Activated T-cell treated with anti-CD3 and anti-CD28 coated beads, Interleukin-2, amount 50 U/mL, for 4 hours (primary cell): Measurements from ENCODE around the gene LHX1. TPM values are rescaled to one million over a fixed set of nuclear protein-coding genes. Genes with fewer than 3 reads are reported as not detected.
A peak's percentile ranks its signal among the peaks of the same experiment; 100 is the strongest.

Experiments used
- ATAC-seq, 2 donors: fragments of 200-7000 bp; cut with Tn5 transposase; one replicate each; pipeline ENCODE4 v1.10.0; 2021
- DNase-seq: peaks from one replicate; pipeline ENCODE4 v3.0.0-alpha.2; 2020
- H3K27me3 Mint-ChIP-seq: one replicate; pipeline ENCODE4 v1.8.0; 2021; ENCODE audit warnings: low read depth, mixed read lengths
- H3K36me3 Mint-ChIP-seq: one replicate; pipeline ENCODE4 v1.8.0; 2022; ENCODE audit warnings: mixed read lengths; ENCODE audit not compliant: insufficient read depth
- H3K4me1 Mint-ChIP-seq: one replicate; pipeline ENCODE4 v1.8.0; 2021; ENCODE audit warnings: low read depth, mixed read lengths
- H3K4me3 Mint-ChIP-seq: one replicate; pipeline ENCODE4 v1.8.0; 2021; ENCODE audit warnings: mild to moderate bottlenecking, moderate library complexity, mixed read lengths
- H3K9me3 Mint-ChIP-seq: one replicate; pipeline ENCODE4 v1.8.0; 2021; ENCODE audit warnings: mixed read lengths
- total RNA-seq, 3 donors: library from RNA; stranded (reverse); gene quantifications; one replicate each; pipeline ENCODE4 v1.2.1, GENCODE V29; 2021

The LHX1 gene
- total RNA-seq, 3 donors from 2014 or later: not detected

DNA sequence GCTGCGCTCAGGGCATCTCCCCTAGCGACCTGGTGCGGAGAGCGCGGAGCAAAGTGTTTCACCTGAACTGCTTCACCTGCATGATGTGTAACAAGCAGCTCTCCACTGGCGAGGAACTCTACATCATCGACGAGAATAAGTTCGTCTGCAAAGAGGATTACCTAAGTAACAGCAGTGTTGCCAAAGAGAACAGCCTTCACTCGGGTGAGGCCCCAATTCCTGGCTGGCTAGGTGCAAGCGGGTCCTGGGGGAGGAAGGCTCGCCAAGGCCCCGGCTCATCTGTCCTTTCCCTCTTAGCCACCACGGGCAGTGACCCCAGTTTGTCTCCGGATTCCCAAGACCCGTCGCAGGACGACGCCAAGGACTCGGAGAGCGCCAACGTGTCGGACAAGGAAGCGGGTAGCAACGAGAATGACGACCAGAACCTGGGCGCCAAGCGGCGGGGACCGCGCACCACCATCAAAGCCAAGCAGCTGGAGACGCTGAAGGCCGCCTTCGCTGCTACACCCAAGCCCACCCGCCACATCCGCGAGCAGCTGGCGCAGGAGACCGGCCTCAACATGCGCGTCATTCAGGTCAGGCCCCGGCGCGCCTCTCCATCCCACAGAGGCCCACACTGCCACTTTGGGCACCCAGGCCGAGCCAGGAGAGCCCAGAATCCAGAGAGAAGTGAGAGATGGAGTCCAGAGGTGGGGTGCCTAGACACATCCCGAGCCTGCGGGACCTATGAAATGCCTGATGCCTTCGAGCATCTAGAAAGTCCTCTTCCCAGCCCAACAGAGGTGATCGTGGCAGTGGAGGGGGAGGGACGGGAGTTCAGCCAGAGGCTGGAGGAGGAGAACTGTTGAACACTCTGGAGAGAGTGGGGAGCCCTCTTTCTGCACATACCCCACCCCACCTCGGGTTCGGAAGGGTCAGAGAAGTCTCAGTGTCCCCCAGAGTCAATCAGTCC, 3.3 kb downstream of the LHX1 start:
- ATAC-seq (no peak), DNase-seq (no peak)
- H3K4me1 Mint-ChIP-seq: peaks cover 42% of the 10 kb centered on the region
- no peak overlapping the region for H3K4me3 Mint-ChIP-seq
- no peaks in the 10 kb centered on the region for H3K36me3 Mint-ChIP-seq
- peaks cover 83% of the 10 kb centered on the region for H3K27me3 Mint-ChIP-seq
- no peaks in the 10 kb centered on the region for H3K9me3 Mint-ChIP-seq

DNA sequence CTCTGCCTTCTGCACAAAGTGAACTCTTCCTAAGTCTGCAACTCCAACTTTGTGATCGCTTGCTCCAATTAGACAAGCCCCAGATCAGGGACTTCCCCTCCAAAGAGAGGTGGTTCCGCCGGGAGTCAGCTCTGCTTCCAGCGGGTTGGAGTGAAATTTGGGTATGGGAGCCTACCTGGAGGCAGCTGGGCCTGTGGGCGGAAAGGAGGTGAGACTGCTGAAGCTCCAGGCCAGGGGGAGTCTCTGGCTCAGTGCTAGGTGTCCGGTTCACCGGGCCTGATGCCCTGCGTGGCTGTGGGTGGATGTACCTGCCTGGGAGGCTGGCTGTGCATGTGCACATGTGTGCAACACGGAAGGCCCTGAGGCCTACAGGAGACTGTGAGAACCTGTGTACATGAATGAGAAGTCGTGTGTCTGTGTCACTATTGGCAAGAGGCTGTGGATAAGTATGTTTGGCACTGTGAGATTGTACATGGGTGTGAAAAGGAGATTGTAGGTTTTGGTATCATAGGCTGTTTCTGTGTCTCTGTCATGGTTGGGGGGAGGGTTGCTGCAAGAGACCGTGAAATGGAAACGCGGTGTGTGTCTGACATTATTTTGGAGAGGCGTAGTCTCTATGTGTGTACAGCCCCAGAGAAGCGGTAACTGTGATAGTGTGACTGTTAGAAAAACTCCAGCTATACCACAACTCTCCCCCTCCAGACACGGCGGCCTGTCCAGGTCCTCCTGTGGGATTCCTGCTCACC, 4.2 kb downstream of the LHX1 start:
- DNase-seq (no peak), ATAC-seq (peak; percentile 7 to 11)
- Mint-ChIP-seq H3K4me3 (no peak overlapping the region), H3K9me3 (no peaks in the 10 kb centered on the region), H3K27me3 (peaks cover 83% of the 10 kb centered on the region), H3K4me1 (peaks cover 36% of the 10 kb centered on the region), H3K36me3 (no peaks in the 10 kb centered on the region)

GRCh38 chr17:36942019-36942599, 4.8 kb downstream of the LHX1 start:
- ATAC-seq: peak; percentile 9 to 16
- H3K4me3 Mint-ChIP-seq: no peak overlapping the region
- DNase-seq: no peak
- peaks cover 33% of the 10 kb centered on the region for H3K4me1 Mint-ChIP-seq
- no peaks in the 10 kb centered on the region for H3K36me3 Mint-ChIP-seq
- peaks cover 84% of the 10 kb centered on the region for H3K27me3 Mint-ChIP-seq
- H3K9me3 Mint-ChIP-seq: no peaks in the 10 kb centered on the region

DNA sequence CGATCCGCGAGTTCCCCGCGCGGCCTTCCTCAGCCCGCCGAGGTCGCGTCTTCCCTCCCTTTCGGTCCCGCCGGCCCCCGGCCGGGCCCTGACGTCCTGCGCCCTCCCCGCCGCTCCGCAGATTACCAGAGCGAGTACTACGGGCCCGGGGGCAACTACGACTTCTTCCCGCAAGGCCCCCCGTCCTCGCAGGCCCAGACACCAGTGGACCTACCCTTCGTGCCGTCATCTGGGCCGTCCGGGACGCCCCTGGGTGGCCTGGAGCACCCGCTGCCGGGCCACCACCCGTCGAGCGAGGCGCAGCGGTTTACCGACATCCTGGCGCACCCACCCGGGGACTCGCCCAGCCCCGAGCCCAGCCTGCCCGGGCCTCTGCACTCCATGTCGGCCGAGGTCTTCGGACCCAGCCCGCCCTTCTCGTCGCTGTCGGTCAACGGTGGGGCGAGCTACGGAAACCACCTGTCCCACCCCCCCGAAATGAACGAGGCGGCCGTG, 5.4 kb downstream of the LHX1 start:
- Mint-ChIP-seq H3K36me3 (no peaks in the 10 kb centered on the region), H3K4me3 (no peak overlapping the region), H3K4me1 (peaks cover 28% of the 10 kb centered on the region), H3K9me3 (no peaks in the 10 kb centered on the region), H3K27me3 (peaks cover 83% of the 10 kb centered on the region)
- ATAC-seq (no peak), DNase-seq (no peak)

DNA sequence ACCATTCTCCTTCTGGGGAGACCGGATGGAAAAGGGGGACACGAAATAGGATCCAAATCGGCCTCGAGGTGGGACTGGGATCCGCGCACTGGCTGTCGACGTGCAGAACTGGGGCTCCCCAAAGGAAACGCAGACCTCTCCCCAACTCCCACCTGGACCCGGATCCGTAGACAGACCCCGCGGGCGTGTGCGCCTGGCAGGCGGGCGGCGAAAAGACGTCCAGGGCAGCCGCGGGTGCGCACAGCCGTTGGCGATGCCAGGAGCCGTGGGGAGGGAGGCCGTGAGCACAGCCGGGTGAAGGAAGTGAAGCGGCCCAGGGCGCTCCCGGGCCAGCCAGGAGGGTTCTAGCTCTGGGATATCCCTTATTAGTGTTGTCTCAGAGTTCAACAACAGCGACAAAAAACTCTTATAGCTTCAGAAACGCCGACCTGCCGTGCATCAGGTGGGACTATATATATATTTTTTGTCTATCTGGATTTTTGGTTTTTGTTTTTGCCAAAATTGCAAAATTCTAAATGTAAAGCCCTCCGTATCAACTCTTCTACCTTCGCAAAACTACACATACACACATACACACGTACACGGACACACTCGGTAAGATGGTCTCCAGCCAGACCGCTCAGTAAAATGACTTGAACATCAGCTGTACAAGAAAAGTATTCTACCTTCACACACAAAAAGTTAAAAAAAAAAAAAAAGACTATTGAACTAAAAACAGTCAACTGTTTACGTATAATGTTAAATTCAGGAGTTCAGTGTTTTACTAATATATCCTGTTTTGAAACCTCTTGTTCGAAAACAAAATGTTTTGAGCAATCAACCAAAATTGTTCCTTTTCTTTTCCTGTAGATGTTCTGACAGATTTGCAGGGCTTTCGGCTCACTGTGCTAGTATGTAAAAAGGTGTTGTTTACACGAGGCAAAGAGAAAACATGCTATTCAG, 6.2 kb downstream of the LHX1 start:
- DNase-seq (no peak), ATAC-seq (no peak)
- Mint-ChIP-seq H3K9me3 (no peaks in the 10 kb centered on the region), H3K36me3 (no peaks in the 10 kb centered on the region), H3K4me1 (peaks cover 29% of the 10 kb centered on the region), H3K4me3 (no peak overlapping the region), H3K27me3 (peaks cover 75% of the 10 kb centered on the region)

- DNase-seq: no peak
- peaks cover 25% of the 10 kb centered on the region for H3K4me1 Mint-ChIP-seq
- no peak overlapping the region for H3K4me3 Mint-ChIP-seq
These were observed 7.3 kb downstream of the LHX1 start for GRCh38 chr17:36944553-36944952.

DNA sequence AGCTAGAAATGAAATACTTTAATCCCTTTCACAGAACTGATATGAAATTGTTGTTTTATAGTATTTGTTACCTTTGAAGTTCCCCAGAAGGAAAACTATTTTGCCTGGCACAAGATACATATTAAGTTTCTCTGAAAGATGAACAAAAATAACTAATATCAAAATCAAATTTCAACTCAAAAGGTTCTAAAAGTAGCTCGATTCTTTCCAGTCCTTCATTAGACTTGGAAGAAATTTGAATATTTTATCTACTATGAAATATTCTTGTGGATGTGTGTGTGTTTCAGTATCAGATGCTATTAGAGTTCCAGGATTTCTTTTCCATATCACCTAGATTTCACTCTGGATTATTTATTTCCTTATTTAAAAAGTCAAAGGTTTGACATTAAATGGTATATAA, 7.9 kb downstream of the LHX1 start:
- Mint-ChIP-seq H3K9me3 (no peaks in the 10 kb centered on the region), H3K4me3 (no peak overlapping the region), H3K27me3 (peaks cover 60% of the 10 kb centered on the region), H3K36me3 (peaks cover 9% of the 10 kb centered on the region), H3K4me1 (peaks cover 31% of the 10 kb centered on the region)
- no peak for ATAC-seq
- no peak for DNase-seq

More at GRCh38 chr17:36944553-36944952, 7.3 kb downstream of the LHX1 start:
- Mint-ChIP-seq H3K9me3 (no peaks in the 10 kb centered on the region), H3K27me3 (peaks cover 65% of the 10 kb centered on the region), H3K36me3 (peaks cover 3% of the 10 kb centered on the region)
- no peak for ATAC-seq

GRCh38 chr17:36945959-36946725, 8.9 kb downstream of the LHX1 start:
- no peaks in the 10 kb centered on the region for H3K9me3 Mint-ChIP-seq
- peaks cover 50% of the 10 kb centered on the region for H3K27me3 Mint-ChIP-seq
- no peak overlapping the region for H3K4me3 Mint-ChIP-seq
- no peak for DNase-seq
- H3K4me1 Mint-ChIP-seq: peaks cover 37% of the 10 kb centered on the region
- H3K36me3 Mint-ChIP-seq: peaks cover 16% of the 10 kb centered on the region
- no peak for ATAC-seq

- Mint-ChIP-seq H3K4me1 (peaks cover 34% of the 10 kb centered on the region), H3K27me3 (peaks cover 44% of the 10 kb centered on the region), H3K4me3 (no peak overlapping the region), H3K36me3 (peaks cover 16% of the 10 kb centered on the region), H3K9me3 (no peaks in the 10 kb centered on the region)
- ATAC-seq (no peak), DNase-seq (no peak)
These were observed 9.4 kb downstream of the LHX1 start for GRCh38 chr17:36946726-36947091.

- H3K27me3 Mint-ChIP-seq: peaks cover 42% of the 10 kb centered on the region
- H3K36me3 Mint-ChIP-seq: peaks cover 30% of the 10 kb centered on the region
- DNase-seq (no peak), ATAC-seq (peak in 1 of 2 donors; percentile 35)
- peaks cover 48% of the 10 kb centered on the region for H3K4me1 Mint-ChIP-seq
- H3K4me3 Mint-ChIP-seq: peak overlapping the region; percentile 98
- no peaks in the 10 kb centered on the region for H3K9me3 Mint-ChIP-seq
These were observed 10.8 kb downstream of the LHX1 start for GRCh38 chr17:36947922-36948716.

DNA sequence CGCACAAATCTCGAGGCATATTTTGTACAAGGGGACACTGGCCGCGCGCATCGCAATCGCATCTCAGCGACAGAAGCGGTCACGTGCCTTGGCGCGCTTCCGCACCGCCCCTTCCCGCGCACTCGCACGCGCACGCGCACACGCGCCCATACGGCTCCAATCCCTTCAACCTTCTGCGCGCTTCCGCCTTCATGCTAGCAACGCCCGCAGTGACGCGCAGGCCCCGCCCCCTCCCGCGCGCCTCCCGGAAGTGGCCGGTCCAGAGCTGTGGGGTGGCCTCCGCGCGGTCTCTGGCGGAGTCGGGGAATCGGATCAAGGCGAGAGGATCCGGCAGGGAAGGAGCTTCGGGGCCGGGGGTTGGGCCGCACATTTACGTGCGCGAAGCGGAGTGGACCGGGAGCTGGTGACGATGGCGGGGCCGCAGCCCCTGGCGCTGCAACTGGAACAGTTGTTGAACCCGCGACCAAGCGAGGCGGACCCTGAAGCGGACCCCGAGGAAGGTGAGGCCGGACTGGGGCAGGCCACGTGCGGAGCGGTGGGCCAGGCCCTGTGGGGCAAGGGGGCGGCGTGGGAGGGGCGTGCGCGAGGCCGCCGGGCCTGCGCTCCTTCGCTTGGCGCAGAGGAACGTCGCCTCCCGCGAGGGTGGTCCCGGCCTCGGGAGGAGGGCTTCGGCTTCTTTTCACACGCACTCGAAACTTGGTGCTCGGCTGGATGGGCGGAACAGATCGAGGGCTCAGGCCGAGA, 11.6 kb downstream of the LHX1 start, which contains the start of gene AATF:
Gene AATF (plus strand): TSS at position 238 of the 744 bp plus-strand sequence. CDS start 172 bp downstream, at position 410.
- Mint-ChIP-seq H3K4me1 (peaks cover 46% of the 10 kb centered on the region), H3K27me3 (peaks cover 35% of the 10 kb centered on the region), H3K4me3 (peak within 1 kb of the TSS; percentile 98), H3K36me3 (peaks cover 37% of the 10 kb centered on the region), H3K9me3 (no peaks in the 10 kb centered on the region)
- ATAC-seq (peak; percentile 97 to 98), DNase-seq (peak; percentile 94)

DNA sequence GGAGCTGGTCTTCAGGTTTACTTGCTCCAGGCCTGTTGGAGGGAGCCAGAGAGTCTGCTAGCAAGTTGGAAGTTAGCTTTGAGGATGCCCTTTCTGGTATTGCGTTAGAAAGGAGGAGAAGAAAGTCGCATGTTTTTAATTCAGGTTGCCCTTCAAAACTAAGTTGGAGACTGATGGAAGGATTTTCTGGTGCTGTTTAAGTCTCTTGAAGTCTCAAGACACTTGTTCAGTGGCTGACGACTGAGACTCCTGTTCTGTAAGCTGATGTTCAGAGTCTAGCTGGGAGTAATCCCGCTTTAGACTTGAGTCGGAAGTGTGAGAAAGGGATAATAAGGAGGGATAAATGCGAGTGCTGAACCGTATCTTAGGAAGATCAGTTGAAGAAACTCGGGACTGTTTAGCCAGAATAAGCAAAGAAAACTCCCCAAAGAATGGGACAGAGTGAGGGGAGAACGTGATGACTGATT, 12.2 kb downstream of the LHX1 start:
- H3K36me3 Mint-ChIP-seq: peaks cover 43% of the 10 kb centered on the region
- peaks cover 48% of the 10 kb centered on the region for H3K4me1 Mint-ChIP-seq
- DNase-seq (no peak), ATAC-seq (no peak)
- H3K27me3 Mint-ChIP-seq: peaks cover 31% of the 10 kb centered on the region
- no peaks in the 10 kb centered on the region for H3K9me3 Mint-ChIP-seq
- peak overlapping the region; percentile 98 for H3K4me3 Mint-ChIP-seq
